Astrocyte of the spinal cord (primary cell): Measurements from ENCODE around the gene RPS26.
"Not testable (repeated sequence)": the region's sequence is repeated elsewhere in the genome, so short reads cannot be mapped to it uniquely, and the experiment has no call there.

ENCODE experiments used
- DNase-seq: peaks from one replicate; pipeline ENCODE4 v3.0.0; 2011; ENCODE audit warnings: low read depth, low spot score
- H3K4me3 ChIP-seq: 2 replicates; pipeline ENCODE4 v1.5.1; 2011; ENCODE audit warnings: low read depth, mild to moderate bottlenecking, low read length, moderate library complexity
- CTCF ChIP-seq: IDR thresholded peaks from 2 replicates; pipeline ENCODE4 v1.5.1; 2012; ENCODE audit warnings: low read depth, mild to moderate bottlenecking, low read length, inconsistent platforms
- in situ Hi-C: cut with HindIII; loops from 2 replicates; pipeline ENCODE4 v1.10.0; 2017; ENCODE audit warnings: low sequenced_read_pairs

RPS26 gene

GRCh38 chr12:56061982-56062381, 20.3 kb downstream of the RPS26 start:
- no peak overlapping the region for H3K4me3 ChIP-seq
- no peak for TF ChIP-seq CTCF
- in situ Hi-C loops, result no loop called here
- DNase-seq, result no peak

DNA sequence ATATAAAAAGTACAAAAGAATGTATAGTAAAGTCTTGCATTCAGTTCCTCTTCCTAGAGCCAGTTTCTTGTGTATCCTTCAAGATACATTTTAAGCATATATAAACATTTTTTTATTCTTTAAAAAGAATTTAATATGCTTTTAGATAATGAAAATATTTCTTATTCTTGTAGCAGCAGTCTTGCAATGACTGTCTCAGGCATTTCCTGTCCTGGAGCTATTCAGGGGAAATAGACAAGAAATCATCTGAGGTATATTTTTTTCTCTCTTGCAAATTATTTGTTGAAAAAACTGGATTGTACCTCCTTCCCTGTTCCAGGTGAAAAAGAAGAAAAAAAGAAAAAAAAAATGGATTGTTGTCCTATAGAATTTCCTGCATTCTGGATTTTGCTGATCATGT, 21.3 kb downstream of the RPS26 start:
- no peak for DNase-seq
- no peak for TF ChIP-seq CTCF
- H3K4me3 ChIP-seq, result no peak overlapping the region
- in situ Hi-C loops, result no loop called here

DNA sequence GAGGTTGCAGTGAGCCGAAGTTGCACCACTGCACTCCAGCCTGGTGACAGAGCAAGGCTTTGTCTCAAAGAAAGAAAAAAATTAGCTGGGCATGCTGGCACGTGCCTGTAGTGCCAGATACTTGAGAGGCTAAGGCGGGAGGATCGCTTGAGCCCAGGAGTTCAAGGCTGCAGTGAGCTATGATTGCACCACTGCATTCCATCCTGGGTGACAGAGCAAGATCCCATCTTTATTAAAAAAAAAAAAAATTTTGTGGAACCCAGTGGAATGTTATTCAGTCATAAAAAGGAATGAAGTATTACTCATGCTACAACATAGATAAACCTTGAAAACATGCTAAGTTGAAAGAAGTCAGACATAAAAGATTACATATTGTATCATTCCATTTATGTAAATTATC, 29.9 kb downstream of the RPS26 start:
- no peak overlapping the region for H3K4me3 ChIP-seq
- in situ Hi-C loops, result no loop called here
- TF ChIP-seq CTCF, result no peak
- DNase-seq, result no peak

- no peak for TF ChIP-seq CTCF
- in situ Hi-C loops, result no loop called here
- no peak overlapping the region for H3K4me3 ChIP-seq
- no peak for DNase-seq
Measured at GRCh38 chr12:56074396-56074795, 32.7 kb downstream of the RPS26 start.

GRCh38 chr12:56077966-56078365, 36.2 kb downstream of the RPS26 start:
- DNase-seq, H3K4me3 ChIP-seq, in situ Hi-C loops: not testable (repeated sequence)

DNA sequence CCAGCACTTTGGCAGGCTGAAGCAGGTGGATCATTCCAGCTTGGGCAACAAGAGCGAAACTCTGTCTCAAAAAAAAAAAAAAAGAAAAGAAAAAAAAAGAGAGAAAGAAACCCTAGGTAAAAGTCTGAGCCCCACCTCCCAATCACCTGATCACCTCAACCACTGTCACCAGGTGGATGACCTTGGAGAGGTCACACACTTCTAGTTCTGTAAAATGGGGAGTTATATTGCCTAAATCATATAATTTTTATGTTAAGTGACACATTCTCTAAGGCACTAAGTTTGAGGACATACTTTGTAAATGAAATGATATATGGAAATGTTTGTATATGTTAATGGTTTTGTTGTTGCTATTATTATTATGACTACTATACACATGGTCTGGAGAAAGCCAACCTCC, 36.7 kb downstream of the RPS26 start:
- TF ChIP-seq CTCF, result no peak
- in situ Hi-C loops, result no loop called here
- H3K4me3 ChIP-seq, result no peak overlapping the region
- no peak for DNase-seq

GRCh38 chr12:56078931-56079722, 37.4 kb downstream of the RPS26 start:
- TF ChIP-seq CTCF, result peak; percentile 86
- DNase-seq, result peak; percentile 85
- in situ Hi-C loops, result no loop called here
- peak overlapping the region; percentile 42 for H3K4me3 ChIP-seq
